Large intestine (tissue), 12 donors: ENCODE data around the gene ZP4. TPM values are rescaled to one million over a fixed set of nuclear protein-coding genes. Genes with fewer than 3 reads are reported as not detected.

Experiments
- DNase-seq, 2 donors: peaks; one replicate each; pipeline versions ENCODE4 v3.0.0 to v3.0.0-alpha.2; 2013
- H3K27ac ChIP-seq: one replicate; pipeline ENCODE4 v1.5.1; 2013; ENCODE audit warnings: low read length
- H3K27me3 ChIP-seq: 2 replicates; pipeline ENCODE4 v1.6.1; 2013; ENCODE audit warnings: low read length; ENCODE audit not compliant: control insufficient read depth, insufficient read depth
- H3K36me3 ChIP-seq: 2 replicates; pipeline ENCODE4 v1.6.1; 2013; ENCODE audit warnings: low read length; ENCODE audit not compliant: control insufficient read depth, insufficient read depth
- H3K4me1 ChIP-seq: one replicate; pipeline ENCODE4 v1.6.1; 2013; ENCODE audit warnings: low read length; ENCODE audit not compliant: control insufficient read depth, insufficient read depth
- H3K4me3 ChIP-seq: one replicate; pipeline ENCODE4 v1.5.1; 2013; ENCODE audit warnings: low read length
- H3K9me3 ChIP-seq: one replicate; pipeline ENCODE4 v1.6.1; 2013; ENCODE audit warnings: mild to moderate bottlenecking, low read depth, low read length, moderate library complexity; ENCODE audit not compliant: control insufficient read depth
- WGBS: methylation state at CpG from one replicate; pipeline ENCODE4 v1.1.5; 2013; ENCODE audit warnings: low lambda C conversion rate; ENCODE audit not compliant: insufficient coverage; 5-methylcytosine and 5-hydroxymethylcytosine counted together
- long read RNA-seq, 11 donors: transcript quantifications; one replicate each; lab custom pipeline, GENCODE V29; 2026
- polyA plus RNA-seq: library from polyadenylated mRNA; unstranded; fragments of 120-200 nt; gene quantifications from one replicate; pipeline ENCODE4 v1.2.1, GENCODE V29; 2013

Gene ZP4, protein sequence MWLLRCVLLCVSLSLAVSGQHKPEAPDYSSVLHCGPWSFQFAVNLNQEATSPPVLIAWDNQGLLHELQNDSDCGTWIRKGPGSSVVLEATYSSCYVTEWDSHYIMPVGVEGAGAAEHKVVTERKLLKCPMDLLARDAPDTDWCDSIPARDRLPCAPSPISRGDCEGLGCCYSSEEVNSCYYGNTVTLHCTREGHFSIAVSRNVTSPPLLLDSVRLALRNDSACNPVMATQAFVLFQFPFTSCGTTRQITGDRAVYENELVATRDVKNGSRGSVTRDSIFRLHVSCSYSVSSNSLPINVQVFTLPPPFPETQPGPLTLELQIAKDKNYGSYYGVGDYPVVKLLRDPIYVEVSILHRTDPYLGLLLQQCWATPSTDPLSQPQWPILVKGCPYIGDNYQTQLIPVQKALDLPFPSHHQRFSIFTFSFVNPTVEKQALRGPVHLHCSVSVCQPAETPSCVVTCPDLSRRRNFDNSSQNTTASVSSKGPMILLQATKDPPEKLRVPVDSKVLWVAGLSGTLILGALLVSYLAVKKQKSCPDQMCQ
- polyA plus RNA-seq = not detected
- long read RNA-seq, donor 1 = 0 reads
- long read RNA-seq, donor 2 = 0 reads
- long read RNA-seq, donor 3 = 0 reads
- long read RNA-seq, donor 4 = 0 reads
- long read RNA-seq, donor 5 = 0 reads
- long read RNA-seq, donor 6 = 0 reads
- long read RNA-seq, donor 7 = 0 reads
- long read RNA-seq, donor 8 = 0 reads
- long read RNA-seq, donor 9 = 0 reads
- long read RNA-seq, donor 10 = 0 reads
- long read RNA-seq, donor 11 = 0 reads

DNA sequence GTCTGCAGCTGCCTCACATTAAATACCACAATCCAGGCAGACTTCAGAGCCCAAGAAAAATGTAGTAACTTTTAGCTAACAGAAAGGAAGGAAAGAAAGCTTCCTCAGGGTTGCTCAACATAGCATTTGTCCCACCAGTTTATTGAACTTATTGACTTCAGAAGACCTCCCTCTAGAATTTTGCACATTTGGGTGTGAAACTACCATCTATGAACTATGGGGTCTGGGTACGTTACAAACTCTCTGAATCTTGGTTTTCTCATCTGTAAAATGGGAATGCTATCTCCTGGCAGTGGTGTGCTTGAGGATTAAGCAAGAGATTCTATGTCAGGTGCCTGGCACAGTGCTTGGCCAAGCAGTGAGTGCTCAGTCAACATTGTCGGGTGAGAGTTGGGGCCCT lies at the start of gene ZP4:
TSS of gene ZP4 (minus strand) at position 101 of the 400 bp plus-strand sequence. CDS start 287 bp downstream, outside the sequence.
- Histone ChIP-seq H3K9me3 (no peaks in the 10 kb centered on the region), H3K36me3 (no peaks in the 10 kb centered on the region), H3K27me3 (no peaks in the 10 kb centered on the region), H3K27ac (no peak within 1 kb of the TSS), H3K4me1 (no peaks in the 10 kb centered on the region), H3K4me3 (no peak within 1 kb of the TSS)
- no CpG with 5 or more reads among the region's 2 CpGs for WGBS
- DNase-seq = no peak

DNA sequence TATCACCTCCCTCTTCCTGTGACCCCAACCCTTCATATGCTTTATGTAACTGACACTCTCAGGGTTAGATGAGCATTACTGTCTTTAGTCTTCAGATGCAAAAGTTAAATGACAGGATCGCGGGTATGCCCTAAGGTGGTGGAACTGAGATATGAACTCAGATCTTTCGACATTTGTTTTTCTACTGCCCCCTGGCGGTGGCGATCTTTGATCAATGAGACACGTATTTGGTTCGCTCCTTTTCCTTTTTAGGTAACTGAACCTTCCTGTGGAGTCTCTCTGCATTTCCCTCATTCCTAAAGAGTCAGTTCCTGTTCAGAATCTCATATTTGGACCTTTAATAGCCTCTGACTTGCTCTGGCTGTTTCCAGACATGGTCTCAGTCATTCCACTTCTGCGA lies 47.8 kb upstream of the ZP4 start:
- Histone ChIP-seq H3K4me1 (no peaks in the 10 kb centered on the region), H3K36me3 (no peaks in the 10 kb centered on the region), H3K27me3 (no peaks in the 10 kb centered on the region), H3K9me3 (no peaks in the 10 kb centered on the region), H3K27ac (no peak overlapping the region), H3K4me3 (no peak overlapping the region)
- WGBS = 93% methylated on average over 3 of the region's 8 CpGs
- no peak for DNase-seq

DNA sequence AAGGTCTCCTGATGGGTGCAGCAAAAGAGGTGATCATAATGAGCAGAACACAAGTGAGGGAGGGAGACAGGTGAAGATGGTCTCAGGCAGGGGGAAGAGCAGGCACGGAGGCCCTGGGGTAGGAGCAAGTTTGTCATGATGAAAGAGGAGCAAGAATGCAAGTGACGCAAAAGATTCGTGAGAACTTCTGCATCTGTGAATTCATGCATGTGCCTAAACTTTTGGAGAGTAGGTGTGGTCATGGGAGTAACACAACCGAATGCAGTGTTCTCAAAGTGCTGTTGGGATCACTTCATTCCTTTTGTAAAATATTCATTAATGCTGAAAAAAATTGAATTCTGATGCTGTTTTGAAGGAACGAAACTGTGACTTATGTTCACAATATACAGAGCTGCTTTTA lies 47.3 kb upstream of the ZP4 start:
- Histone ChIP-seq H3K27ac (no peak overlapping the region), H3K4me1 (no peaks in the 10 kb centered on the region), H3K27me3 (no peaks in the 10 kb centered on the region), H3K36me3 (no peaks in the 10 kb centered on the region), H3K4me3 (no peak overlapping the region), H3K9me3 (no peaks in the 10 kb centered on the region)
- no CpG with 5 or more reads among the region's 5 CpGs for WGBS
- no peak for DNase-seq

DNA sequence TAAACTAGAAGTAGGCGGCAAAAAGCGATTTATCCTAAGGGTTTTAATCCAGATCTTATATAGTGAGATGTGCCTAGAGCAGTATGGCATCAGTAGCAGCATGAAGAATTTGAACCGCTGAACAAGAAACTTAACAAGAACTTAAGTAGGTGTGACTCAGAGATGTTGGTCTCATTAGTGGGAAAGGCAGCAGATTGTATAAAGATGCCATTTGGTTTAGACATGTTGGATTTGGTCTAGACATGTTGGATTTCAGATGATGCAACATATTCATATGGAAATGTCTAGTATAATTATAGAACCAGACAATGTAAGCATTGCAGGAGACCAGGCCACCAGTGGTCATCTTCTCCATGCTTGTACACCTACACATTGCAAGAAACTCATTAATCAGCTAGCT lies 42.1 kb upstream of the ZP4 start:
- no peak overlapping the region for H3K27ac ChIP-seq
- H3K36me3 ChIP-seq = no peaks in the 10 kb centered on the region
- H3K4me3 ChIP-seq = no peak overlapping the region
- DNase-seq = no peak
- H3K27me3 ChIP-seq = no peaks in the 10 kb centered on the region
- H3K4me1 ChIP-seq = no peaks in the 10 kb centered on the region
- WGBS = no CpG with 5 or more reads among the region's 3 CpGs
- no peaks in the 10 kb centered on the region for H3K9me3 ChIP-seq

DNA sequence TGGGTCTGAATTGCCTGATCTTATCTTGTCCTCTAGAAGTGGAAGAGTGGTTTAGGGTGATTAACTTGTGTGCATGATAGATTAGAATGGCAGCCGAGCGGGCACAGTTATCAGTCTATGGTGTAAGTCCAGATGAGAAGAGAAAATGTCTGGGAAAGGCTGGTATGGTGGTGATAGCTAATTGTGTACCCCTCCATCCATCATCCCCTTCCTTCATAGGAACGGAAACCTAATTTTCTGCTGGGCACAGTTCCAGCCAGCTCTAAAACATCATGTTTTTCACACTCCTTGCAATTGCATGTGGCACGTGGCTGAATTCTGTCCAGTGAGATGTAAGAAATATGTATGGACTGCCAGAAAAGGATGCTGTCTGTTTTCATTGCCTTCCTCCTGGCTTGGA lies 40.9 kb upstream of the ZP4 start:
- H3K27ac ChIP-seq = no peak overlapping the region
- no peaks in the 10 kb centered on the region for H3K36me3 ChIP-seq
- WGBS = 58% methylated on average over 2 of the region's 4 CpGs
- DNase-seq = no peak
- no peaks in the 10 kb centered on the region for H3K27me3 ChIP-seq
- H3K4me1 ChIP-seq = no peaks in the 10 kb centered on the region
- H3K4me3 ChIP-seq = no peak overlapping the region
- H3K9me3 ChIP-seq = no peaks in the 10 kb centered on the region

DNA sequence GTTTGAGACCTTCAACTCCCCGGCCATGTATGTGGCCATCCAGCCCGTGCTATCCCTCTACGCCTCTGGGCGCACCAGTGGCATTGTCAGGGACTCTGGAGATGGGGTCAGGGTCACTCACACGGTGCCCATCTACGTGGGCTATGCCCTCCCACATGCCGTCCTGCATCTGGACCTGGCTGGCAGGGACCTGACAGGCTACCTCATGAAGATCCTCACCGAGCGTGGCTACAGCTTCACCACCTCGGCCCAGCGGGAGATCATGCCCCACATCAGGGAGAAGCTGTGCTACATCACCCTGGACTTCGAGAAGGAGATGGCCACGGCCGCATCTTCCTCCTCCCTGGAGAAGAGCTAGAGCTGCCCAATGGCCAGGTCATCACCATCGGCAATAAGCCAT lies 36.5 kb upstream of the ZP4 start:
- no peaks in the 10 kb centered on the region for H3K9me3 ChIP-seq
- no peaks in the 10 kb centered on the region for H3K27me3 ChIP-seq
- no peak overlapping the region for H3K4me3 ChIP-seq
- no peak for DNase-seq
- no CpG with 5 or more reads among the region's 15 CpGs for WGBS
- H3K4me1 ChIP-seq = no peaks in the 10 kb centered on the region
- no peak overlapping the region for H3K27ac ChIP-seq
- no peaks in the 10 kb centered on the region for H3K36me3 ChIP-seq

DNA sequence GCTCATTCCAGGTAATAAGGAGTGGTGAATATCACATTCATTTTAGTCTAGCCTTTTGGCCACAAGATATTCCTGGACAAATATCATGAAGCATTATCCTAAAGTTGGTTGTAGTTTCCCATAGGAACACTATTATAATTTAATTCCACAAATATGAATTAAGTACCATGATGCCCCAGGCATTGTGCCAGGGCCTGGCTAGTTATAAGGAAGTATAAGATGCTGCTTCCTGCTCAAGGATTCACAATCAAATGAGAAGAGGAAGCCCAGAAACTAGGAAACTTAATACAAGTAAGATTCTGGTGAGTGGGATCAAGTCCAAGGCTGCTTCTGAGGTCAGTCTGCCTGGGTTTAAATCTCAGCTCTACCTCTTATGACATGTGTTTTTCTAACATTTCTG lies 30.6 kb upstream of the ZP4 start:
- Histone ChIP-seq H3K4me3 (no peak overlapping the region), H3K27me3 (no peaks in the 10 kb centered on the region), H3K4me1 (no peaks in the 10 kb centered on the region), H3K36me3 (no peaks in the 10 kb centered on the region), H3K27ac (no peak overlapping the region), H3K9me3 (no peaks in the 10 kb centered on the region)
- DNase-seq = no peak

DNA sequence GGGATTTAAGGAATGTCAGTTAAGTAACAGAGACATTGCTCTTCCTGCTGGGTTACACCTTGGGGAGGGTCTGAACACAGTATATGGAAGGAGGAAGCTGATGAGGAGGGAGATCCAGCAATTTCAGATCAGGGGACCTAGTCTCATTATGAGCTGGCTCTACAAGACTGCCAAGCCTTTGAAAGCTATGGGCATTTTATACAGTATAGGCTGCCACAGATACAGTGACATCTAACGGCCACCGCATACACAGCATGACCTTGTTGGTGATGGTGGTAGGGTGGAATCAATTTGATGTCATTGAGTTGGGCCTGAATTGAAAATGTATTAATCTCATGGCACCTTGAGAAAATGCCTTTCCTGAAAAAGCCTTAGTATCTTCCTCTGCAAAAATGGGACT lies 22.6 kb upstream of the ZP4 start:
- DNase-seq = no peak
- no peak overlapping the region for H3K27ac ChIP-seq
- H3K4me1 ChIP-seq = no peaks in the 10 kb centered on the region
- H3K27me3 ChIP-seq = no peaks in the 10 kb centered on the region
- H3K36me3 ChIP-seq = no peaks in the 10 kb centered on the region
- no CpG with 5 or more reads among the region's 2 CpGs for WGBS
- H3K9me3 ChIP-seq = no peaks in the 10 kb centered on the region
- no peak overlapping the region for H3K4me3 ChIP-seq

DNA sequence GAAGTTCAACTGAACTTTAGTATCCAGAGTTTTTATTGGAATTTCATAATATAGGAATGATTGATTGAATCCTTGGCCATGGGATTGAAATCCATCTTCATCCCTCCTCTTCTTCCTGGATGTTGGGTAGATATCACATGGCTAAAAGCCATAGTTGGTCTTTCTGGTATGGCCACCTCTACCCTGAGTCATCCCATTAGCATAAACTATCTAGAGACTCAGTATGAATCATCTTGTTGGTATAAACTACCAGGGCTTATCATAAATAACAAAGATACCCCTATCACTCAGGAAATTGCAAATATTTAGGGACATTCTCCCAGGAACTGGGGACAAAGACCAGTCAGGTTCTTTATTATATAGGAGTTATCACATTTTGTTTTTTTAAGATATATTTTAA lies 21.2 kb upstream of the ZP4 start:
- H3K9me3 ChIP-seq = no peaks in the 10 kb centered on the region
- DNase-seq = no peak
- H3K36me3 ChIP-seq = no peaks in the 10 kb centered on the region
- no peak overlapping the region for H3K27ac ChIP-seq
- no peak overlapping the region for H3K4me3 ChIP-seq
- H3K4me1 ChIP-seq = no peaks in the 10 kb centered on the region
- H3K27me3 ChIP-seq = no peaks in the 10 kb centered on the region

DNA sequence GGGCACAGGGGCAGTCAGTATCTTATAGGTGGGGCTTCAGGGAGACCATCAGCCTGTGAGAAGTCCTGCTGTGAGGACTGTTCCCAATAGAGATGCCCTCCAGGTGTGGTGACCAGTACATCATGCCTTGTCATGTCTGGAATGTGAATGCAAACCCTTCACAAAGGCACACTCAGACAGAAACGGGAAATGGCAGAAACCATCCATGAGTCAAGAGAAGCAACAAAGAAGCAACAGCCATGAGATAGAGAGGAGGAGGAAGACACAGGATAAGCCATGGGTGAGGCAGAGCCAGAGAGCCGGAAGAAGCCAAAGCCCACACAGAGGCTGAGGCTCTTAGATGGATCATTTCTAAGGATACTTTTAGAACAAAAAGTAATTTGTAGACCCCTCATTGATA lies 20.1 kb upstream of the ZP4 start:
- DNase-seq = no peak
- Histone ChIP-seq H3K27ac (no peak overlapping the region), H3K4me1 (no peaks in the 10 kb centered on the region), H3K4me3 (no peak overlapping the region), H3K27me3 (no peaks in the 10 kb centered on the region), H3K9me3 (no peaks in the 10 kb centered on the region), H3K36me3 (no peaks in the 10 kb centered on the region)
- WGBS = 83% methylated on average over 1 of the region's 2 CpGs

DNA sequence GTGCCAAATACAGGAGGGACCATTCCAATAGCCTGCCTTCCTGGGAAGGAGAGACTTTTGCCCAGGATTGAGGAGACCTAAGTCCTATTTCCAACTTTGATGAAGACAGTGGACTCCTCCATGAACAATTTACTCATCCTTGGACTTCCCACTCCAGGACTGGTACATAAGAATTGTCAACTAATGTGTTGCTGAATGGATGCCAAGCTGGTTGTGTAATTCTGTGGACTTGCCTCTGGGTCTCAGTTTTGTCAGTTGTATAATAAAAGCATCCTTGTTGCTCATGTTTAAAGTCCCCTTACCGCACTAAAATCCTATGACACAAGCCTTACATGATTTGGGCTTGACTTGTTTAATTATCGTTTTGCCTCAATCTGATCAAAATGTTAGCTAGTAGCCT lies 13.2 kb upstream of the ZP4 start:
- Histone ChIP-seq H3K4me3 (no peak overlapping the region), H3K36me3 (no peaks in the 10 kb centered on the region), H3K9me3 (no peaks in the 10 kb centered on the region), H3K27ac (no peak overlapping the region), H3K27me3 (no peaks in the 10 kb centered on the region), H3K4me1 (no peaks in the 10 kb centered on the region)
- WGBS = 100% methylated on average over 2 of the region's 2 CpGs
- no peak for DNase-seq
